Measurements from ENCODE around the gene CKAP2L.

The CKAP2L gene

DNA sequence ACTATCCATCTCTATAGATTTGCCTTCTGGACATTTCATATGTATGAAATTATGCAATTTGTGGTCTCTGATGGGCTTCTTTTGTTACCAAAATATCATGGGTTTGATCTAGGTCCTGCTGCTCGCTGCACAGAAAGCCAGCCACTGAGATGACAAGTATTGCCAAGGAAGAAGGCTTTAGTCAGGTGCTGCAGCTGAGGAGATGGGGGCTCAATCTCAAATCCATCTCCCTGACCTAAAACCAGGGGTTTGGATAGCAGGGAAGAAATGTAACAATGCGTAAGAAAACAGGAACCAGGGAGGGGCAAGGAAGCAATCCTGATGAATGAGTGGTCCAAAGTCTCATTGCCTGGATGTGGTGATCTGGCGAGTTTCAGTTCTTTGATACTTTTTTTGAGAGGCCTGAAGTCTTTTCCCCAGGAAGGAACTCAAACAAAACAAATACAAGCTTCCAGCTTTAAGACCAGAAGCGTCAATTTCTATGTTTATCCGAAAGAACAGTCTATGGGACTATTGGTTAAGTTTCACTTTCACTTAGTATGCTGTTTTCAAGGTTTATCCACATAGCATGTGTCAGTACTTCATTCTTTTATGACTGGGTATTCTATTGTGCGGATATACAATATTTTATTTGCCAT is 3.4 kb upstream of the CKAP2L start:
- no peak for DNase-seq (ENCODE audit: extremely low read depth in 1 of 2, low read depth in 1 of 2)

DNA sequence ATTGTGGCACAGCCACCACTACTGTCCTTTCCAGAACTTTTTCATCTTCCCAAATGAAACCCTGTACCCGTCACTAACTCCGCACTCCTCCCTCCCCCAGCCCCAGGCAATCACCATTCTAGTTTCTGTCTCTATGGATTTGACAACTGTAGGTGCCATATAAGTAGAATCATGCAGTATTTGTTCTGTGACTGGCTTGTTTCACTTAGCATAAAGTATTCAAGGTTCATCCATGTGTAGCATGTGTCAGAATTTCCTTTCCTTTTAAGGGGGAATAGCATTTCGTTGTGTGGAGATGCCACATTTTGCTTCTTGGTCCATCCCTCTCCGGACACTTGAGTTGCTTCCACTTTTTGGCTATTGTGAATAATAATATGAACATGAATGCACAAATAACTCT is 842 bp upstream of the CKAP2L start:
- DNase-seq (ENCODE audit: extremely low read depth in 1 of 2, low read depth in 1 of 2) = no peak

DNA sequence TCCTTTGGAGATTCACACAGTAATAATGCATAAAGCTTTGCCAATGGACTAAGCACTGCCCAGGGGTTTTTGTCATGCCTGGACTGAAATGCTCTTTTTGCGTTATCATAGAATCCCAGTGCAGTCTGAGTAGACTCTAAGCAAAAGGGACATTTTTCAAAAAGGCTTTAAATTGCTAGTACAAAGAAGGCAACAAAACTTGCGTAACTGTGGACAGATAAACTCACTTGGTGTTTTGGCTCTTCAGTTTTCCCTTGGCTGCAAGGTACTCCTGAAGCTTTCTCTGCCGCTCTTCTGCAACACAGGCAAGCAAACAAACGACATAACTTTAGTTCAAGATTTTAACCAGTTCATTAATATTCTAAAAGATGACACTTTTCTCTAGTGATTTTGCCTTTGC is 2.1 kb downstream of the CKAP2L start:
- DNase-seq (ENCODE audit: extremely low read depth in 1 of 2, low read depth in 1 of 2) = no peak

DNA sequence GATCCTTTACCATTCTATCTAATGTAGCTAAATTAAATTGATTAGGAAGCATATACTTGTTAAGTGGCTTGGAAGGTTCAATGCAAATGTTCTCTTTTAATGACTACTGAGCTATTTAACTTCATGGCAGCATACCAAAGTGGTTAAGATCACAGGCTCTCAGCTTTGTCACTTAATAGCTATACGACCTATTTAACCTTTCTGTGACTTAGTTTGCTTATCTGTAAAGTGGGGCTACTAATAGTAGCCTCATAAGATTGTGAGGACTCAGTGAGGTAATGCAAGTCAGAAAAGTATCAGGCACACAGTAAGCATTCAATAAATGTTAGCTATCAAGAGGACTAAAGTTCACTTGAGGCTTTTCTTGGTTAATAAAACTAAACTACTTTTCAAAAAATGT is 4.3 kb downstream of the CKAP2L start:
- DNase-seq (ENCODE audit: extremely low read depth in 1 of 2, low read depth in 1 of 2) = no peak

DNA sequence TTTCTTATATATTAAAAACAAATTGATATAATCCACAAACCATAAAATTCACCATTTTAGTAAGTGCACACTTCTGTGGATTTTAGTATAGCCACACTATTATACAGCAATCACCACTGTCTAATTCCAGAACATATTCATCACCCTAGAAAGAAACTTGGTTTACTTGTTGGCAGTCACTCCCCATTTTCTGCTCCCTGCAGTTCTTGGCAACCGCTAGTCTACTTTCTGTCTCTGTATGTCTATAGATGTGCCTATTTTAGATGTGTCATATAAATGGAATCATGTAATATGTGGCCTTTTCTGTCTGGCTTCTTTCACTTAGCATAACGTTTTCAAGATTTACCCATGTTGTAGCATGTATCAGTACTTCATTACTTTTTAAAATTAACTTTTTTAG is 5.7 kb downstream of the CKAP2L start:
- DNase-seq (ENCODE audit: extremely low read depth in 1 of 2, low read depth in 1 of 2) = no peak

DNA sequence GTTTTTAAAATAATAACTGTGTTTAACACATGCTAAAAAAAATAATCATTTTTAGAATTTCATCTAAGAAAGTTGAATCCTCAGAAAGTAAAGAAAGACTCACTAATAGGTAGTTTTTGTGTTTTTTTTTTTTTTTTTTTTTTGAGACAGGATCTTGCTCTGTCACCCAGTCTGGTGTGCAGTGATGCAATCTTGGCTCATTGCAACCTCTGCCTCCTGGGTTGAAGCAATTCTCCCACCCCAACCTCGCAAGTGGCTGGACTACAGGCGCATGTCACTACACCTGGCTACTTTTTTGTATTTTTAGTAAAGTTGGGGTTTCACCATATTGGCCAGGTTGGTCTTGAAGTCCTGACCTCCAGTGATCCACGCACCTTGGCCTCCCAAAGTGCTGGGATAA is 7.1 kb downstream of the CKAP2L start:
- DNase-seq (ENCODE audit: extremely low read depth in 1 of 2, low read depth in 1 of 2) = no peak

DNA sequence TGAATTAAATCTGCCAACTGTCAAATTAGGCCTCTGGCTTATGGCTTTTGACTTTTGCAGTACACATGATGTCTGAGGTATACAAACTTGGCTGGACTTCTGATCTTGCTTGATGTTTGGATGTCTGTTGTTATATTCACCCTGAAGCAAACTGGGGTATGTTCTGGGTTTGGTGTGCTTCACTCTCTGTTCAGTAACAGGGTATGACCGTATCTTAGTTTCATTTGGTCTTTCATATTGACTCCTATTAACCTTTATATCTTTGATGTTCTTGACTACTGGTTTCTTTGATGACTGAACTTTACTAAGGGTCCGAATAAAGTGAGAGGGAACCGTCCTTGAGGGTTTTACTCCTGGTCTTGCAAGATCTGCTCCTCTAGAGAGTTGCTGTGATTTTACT is 8.2 kb downstream of the CKAP2L start:
- no peak for DNase-seq (ENCODE audit: extremely low read depth in 1 of 2, low read depth in 1 of 2)

DNA sequence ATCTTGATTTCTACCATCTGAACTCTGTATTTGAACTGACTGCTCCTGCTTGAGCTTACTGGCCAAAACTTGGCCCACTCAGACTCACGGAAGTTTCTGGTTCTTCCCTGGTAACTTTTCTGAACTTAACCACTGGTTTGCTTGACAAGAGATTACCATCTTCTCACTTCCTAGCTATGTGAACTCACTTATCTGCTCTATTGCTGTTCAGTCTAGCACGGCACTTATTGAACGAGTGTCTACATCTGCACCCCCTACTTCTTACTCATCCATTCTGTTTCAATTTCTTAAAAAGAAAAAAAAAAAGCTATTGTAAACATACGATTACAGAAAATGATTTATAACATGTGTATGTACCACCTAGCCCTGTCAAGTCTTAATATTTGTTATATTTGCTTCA is 9.0 kb downstream of the CKAP2L start:
- DNase-seq (ENCODE audit: extremely low read depth in 1 of 2, low read depth in 1 of 2) = no peak

DNA sequence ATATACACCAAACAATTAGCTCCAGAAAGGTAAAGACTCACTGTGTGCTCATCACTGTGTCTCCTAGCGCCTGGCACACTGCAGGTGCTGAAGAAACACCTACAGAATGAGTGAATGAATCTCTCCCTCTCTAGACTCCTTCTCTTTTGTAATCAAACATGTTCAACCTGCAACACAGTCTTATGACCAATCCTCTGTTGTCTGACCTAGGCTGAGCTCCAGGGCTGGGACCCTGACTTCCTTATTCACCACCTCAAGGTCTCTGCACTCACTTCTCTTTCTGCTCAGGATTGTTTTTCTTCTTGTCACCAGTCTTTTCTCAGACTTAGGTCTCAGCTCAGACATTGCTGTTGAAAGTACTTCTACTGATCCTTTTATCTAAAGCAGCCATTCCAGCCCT is 9.8 kb downstream of the CKAP2L start:
- DNase-seq (ENCODE audit: extremely low read depth in 1 of 2, low read depth in 1 of 2) = no peak

DNA sequence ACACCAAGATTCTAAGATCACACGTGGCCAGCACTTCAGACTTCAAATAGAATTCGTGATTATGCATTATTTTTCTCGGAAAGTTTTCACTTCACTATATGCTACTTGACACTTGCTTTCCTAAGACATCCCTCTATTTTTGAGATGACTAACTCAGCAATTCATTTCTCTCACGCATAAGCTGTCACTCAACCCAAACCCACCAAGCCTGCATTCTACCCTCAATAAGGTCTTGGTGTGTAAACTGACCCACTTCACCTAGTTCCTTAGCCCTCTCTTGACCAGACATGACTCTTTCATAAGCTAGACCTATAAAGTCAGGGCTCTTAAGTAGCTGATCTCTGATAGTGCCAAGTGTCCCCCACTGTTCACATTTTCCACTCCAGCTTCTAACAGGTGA is 11.7 kb downstream of the CKAP2L start:
- DNase-seq (ENCODE audit: extremely low read depth in 1 of 2, low read depth in 1 of 2) = no peak

DNA sequence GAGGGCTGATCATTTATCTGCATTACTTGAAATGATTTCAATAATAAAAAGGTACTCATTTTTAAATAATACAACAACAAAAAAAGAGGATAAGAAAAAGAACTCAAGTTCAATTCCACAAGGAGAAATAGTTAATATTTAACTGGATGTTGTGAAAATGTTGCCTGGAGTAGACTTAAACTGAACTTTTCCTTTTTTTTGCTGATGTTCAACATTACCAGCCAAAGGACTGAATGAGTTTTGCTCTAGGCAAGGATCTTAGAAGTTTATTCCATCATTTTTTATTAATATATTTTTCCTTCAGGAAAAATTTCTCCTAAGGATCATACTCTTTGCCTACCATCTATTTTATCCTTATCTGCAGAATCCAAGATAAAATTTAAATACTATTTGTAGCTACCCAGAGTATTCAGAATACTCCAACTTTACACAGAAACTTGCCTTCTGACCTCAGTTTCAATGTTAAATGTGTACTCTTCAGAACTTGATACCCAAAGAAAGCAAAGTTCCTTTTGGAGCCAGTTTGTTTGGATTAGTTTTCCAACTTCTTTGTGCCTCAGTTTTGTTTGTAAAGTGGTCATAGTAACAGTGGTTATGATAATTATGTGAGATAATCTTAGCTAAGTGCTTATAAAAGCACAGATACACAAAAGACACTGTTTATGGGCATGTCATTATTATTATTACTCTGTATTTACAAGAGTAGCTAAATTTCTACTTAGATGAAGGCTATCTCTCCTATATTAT is 12.8 kb downstream of the CKAP2L start:
- no peak for DNase-seq (ENCODE audit: extremely low read depth in 1 of 2, low read depth in 1 of 2)

DNA sequence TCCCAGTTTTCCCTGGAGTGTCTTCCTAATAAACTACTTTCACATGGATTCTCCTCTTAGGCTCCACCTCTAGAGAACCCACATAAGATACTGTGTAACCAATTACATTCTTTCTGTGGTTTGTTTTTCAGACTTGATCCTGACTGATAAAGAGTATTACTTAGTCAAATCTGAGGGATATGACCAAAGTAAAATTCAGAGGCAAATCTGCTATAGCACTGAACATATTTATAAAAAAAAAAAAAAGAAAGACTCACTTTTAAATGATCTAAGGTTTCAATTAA is 13.9 kb downstream of the CKAP2L start:
- no peak for DNase-seq (ENCODE audit: extremely low read depth in 1 of 2, low read depth in 1 of 2)

DNA sequence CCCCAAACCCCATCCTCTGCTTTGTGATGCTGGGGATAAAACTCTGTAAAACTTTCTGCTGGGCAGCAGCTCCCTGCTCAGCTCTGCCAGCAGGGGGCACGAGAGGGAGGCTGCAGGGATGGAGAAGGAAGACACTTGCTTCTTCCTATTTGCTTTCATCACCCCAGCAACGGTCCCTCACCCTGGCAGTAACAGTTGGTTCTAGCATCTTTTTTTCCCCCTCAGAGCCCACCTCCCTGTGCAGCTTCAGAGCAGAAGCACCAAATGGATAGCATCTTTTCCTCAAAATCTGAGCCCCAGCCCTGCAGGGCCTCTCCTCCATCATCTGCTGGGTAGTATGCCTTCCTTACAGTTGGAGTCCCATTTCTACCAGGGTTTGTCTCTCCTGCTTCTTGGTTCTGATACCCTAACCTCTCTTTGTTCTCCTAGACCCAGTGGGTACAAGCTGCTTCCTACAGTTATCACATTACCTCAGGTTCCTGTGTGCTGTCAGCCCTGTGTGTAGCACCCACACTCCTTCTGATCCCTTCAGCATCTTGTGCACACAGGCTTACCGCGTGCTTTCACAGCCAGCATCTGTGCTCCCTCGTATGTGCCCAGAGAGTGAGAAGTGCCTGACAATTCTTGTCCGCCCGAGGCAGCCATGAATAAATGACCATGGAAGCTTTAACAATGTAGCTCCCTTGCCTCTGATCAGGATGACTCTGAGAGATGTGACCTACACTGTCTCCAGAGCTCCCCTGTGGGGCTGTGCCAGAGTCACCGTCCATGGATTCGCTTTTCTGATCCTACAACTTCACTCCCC is 14.5 kb downstream of the CKAP2L start:
- peak; percentile 37 to 76 for DNase-seq (ENCODE audit: extremely low read depth in 1 of 2, low read depth in 1 of 2)

DNA sequence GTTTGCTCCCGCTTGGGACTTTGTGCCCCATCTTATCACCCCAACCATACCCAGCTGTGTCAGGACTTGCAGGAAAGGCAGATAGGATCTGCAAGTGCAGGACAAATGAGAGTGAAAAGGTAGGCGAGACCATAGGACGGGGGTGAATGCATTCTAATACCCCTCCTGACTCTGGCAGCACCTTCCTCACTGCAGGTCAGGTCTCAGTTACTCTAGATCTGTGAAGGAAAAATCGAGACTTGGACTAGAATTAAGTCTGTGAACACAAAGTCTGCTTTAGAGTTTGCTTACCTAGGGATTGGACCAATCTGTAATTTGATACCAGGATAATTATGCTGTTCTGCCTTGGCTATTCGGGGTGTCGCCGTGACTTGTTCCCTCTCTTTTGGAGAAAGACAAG is 23.9 kb downstream of the CKAP2L start:
- no peak for DNase-seq (ENCODE audit: extremely low read depth in 1 of 2, low read depth in 1 of 2)

DNA sequence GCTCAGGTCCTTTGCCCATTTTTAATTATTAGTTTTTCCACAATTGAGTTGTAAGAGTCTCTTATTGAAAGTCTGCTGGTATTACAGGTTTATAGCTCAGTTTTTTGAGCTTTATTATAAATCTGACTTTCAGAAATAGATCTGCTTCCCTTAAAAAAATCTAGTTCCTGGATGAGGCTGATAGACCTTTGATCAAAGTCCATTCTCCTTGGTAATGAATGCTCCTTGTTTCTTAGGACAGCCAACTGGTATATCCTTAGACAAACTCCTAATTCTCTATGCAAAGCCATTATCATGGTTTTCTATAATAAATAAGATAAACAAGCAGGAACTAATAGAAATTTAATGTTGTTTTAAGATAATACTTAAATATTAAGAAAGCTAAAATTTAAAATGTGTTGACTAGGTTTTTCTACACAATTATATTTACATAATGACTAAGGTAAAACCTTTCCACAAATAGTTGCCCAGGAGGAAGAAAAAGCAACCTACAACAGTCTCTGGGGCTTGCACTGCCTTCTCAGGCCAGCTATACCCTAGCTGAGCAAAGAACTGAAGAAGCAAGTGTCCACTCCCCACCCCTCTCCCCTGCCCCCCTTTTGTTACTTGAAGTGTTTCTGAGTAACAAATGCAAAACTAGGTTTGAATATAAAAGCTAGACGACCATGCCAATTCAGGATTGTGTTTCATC is 26.7 kb downstream of the CKAP2L start:
- DNase-seq (ENCODE audit: extremely low read depth in 1 of 2, low read depth in 1 of 2) = no peak

DNA sequence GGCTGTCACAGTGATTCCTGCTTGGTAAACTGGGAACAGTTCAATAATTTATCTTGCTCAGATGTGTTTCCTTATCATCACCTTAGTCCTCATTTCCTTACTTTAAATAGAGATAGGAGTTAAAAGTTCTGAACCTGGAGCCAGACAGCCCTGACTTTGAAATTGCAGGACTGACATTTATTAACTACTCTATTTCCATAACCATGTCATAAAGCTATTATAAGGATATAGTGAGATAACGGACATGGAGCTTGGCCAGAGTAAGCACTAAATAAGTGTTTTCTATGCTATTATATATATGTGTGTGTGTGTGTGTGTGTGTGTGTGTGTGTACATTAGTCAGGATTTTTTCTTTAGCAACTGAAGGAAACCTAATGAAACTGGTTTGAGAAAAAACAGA is 30.5 kb downstream of the CKAP2L start:
- DNase-seq (ENCODE audit: extremely low read depth in 1 of 2, low read depth in 1 of 2) = no peak

DNA sequence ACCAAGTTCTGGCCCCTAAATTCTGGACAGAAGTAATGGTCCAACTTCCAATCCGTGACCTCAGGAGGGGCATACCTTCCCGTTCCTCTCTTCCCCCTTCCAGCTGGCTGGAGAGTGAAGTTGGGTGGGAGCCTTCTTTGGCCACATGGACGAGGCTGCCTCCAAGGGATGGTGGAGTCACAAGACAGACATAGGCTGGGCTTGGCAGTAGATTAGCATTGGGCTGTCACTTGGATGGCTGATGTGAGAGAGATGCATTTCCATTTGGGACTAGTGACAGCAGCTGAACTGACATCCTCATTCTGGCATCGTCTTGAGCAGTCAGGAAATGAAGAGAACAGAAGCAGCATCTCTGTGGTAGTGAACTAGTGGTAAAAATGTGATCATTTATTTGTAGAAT is 31.0 kb downstream of the CKAP2L start:
- DNase-seq (ENCODE audit: extremely low read depth in 1 of 2, low read depth in 1 of 2) = no peak

DNA sequence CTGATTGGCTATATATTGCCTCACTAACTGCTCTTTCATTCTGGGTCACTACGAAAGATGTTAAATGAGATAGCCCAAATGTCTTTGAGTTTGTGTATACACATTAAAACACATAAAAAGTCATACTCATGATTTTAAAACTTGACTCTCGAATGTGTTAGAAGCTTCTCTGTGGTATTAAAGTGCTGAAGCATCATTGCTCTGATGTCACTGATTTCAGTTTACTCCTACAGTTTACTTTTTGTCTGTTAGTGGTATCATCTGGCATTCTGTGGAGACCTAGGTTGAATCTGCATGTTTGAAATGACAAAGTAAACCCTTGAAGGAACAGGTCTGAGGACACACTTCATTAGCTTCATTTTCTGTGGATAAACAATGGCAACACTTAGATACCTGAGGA is 32.9 kb downstream of the CKAP2L start:
- DNase-seq (ENCODE audit: extremely low read depth in 1 of 2, low read depth in 1 of 2) = no peak

DNA sequence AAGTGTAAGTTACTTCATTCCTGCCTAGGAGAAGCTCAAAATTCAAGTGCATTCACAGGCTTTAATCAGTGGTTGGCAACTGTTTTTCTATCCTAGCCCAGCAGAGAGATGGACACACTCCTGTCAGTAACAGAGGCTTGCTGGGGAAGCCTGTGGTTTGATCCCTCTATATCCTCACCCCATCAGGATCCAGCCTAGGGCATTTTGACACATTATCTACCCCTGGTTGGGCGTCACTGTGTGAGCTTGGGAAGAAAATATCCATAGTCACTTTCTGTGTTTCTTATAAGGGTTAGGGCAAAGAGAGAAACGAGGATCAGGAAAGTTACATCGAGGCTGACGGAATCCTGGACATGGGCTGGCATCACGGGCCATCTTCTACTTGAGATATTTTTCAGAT is 33.6 kb downstream of the CKAP2L start:
- no peak for DNase-seq (ENCODE audit: extremely low read depth in 1 of 2, low read depth in 1 of 2)

DNA sequence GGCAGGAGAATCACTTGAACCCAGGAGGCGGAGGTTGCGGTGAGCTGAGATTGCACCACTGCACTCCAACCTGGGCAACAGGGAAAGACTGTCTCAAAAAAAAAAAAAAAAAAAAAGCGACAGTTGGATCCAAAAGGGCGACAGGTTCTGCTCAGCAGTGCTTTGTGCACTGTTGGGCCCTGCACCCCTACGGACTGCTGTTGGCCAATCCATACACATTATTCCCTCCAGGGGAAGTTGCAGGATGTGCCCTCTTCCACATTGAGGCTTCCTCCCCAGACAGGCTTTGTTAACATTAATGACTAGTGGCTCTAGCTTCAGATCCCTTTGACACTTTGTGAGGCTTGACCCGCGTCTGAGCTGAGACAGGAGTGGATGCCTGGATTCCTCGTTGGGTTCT is 34.2 kb downstream of the CKAP2L start:
- no peak for DNase-seq (ENCODE audit: extremely low read depth in 1 of 2, low read depth in 1 of 2)

DNA sequence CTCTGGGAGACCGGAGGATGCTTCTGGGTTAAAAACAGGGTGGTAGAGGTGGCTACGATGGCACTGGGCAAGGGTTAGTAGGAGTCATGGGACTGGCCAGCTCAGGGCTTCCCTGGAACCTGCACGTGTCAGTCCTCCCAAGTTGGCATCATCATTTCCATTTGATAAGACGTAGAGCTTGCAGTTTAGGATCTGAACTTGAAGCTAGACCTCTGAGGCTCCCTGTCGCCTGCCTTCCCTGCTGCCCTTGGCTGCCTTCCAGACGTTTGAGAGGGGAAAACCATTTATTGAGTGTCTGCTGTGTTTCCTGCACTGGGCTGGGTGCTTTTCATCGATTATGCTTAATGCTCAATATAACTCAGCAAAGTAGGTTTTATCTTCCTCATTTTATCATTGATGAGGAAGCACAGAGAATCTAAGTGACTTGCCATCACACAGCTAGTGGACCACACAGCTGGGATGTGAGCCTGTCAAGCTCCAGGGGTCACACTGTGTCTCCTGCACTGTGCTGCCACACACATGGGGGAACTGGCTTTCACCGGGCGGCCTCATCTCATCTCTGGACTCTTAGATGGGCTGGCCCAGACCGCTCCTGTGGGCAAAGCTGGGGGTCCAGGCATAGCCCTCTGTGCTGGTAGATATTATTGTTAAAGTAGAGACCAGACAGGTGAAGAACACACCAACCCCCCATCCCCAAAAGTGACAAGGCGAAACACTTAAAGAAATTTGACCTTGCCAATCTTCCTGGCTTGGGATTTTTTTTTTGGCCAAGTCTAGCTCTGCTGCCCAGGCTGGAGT is 35.8 kb downstream of the CKAP2L start:
- no peak for DNase-seq (ENCODE audit: extremely low read depth in 1 of 2, low read depth in 1 of 2)
